ENCODE measurements around the gene ACOT7.

DNA sequence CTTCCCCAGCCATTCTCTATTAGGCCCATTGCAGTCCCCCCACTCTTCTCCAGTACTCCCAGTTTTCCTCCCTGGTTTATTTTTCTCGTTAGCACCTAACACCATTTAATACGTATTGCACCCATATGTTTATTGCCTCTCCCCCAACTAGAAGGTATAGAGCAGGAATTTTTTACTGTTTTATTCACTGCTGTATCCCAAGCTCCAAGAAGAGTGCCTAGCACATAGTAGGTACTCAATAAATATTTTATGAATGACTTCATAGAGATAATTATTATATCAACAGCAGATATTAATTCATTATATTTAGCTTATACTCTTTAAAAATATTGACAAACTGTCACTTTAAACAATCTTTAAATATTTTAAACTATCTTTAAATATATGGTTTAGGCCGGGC is 5.7 kb upstream of the ACOT7 start:
- no peak for TF ChIP-seq CTCF (IDR thresholded peaks at IDR 0.05)
- no peak for TF ChIP-seq POLR2A (IDR thresholded peaks at IDR 0.05)

Measured in lower leg skin (tissue), 3 donors.